ENCODE measurements around the gene SLC51A.
"Not testable (repeated sequence)": the region's sequence is repeated elsewhere in the genome, so short reads cannot be mapped to it uniquely, and the experiment has no call there.

Gene SLC51A

DNA sequence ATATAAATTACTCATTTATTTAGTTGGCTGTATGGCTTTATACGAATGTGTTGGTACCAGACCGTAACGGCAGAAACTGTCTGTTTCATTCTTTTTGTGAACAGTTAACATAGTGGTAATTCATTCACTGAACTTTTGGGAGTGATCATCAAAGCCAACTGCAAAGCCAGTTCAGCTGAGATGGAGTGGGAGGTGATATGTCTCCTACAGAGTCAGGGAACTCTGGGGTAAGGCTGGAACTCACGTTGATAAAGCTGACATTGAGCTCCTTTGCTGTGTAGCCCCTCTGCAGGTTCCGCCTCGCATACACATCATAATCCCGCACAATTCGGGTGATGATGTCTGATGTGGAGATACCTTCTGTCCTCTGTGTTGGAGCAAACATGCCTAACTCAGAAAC lies 25.4 kb downstream of the SLC51A start:
- no peak for DNase-seq (ENCODE audit: low spot score)

GRCh38 chr3:196244166-196244565 lies 27.8 kb downstream of the SLC51A start:
- DNase-seq (ENCODE audit: low spot score): not testable (repeated sequence)

DNA sequence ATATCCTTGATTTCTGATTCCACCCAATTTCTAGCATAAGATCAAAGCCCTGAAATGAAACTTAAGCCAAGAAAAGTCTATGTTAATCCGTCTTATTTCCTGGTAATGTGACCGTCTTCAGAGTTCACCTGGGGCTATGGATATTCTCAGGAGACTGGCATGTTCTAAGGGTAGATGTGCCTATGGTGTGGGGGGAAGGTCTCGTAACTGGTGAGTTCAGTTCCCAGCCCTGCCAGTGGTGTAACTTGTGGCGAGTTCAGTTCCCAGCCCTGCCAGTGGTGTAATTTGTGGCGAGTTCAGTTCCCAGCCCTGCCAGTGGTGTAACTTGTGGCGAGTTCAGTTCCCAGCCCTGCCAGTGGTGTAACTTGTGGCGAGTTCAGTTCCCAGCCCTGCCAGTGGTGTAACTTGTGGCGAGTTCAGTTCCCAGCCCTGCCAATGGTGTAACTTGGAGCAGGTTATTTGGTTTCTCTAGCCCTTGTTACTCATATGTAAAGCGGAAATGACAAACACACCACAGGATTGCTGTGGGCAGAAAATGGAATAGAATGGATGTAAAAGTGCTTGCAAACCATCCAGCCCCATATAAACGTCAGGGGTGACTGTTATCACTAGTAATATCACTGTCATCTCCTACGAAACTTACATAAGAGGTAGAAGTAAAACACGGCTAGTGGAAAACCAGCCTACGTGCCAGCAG lies 30.4 kb downstream of the SLC51A start:
- peak; percentile 18 for DNase-seq (ENCODE audit: low spot score)

GRCh38 chr3:196251918-196252317 lies 35.6 kb downstream of the SLC51A start:
- no peak for DNase-seq (ENCODE audit: low spot score)

GRCh38 chr3:196254376-196255283 lies 38.3 kb downstream of the SLC51A start:
- DNase-seq (ENCODE audit: low spot score): no peak

DNA sequence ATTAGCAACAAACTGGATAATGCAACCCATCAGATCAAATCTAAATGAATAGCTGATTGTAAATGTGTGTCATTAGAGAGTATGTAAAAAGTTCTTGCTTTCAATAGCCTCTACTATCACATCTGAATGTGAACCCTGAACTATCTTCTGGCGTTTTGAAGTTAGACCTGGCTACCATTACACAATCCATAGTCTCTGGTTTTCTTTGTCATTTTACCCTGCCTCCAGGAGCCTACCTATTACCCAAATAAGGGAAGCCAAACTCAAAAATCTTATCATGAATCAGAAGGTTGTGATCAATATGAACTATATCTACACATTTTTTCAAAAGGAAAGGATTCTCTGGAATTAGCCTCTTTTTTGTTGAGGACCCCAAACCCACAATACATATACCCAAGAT lies 39.4 kb downstream of the SLC51A start:
- no peak for DNase-seq (ENCODE audit: low spot score)

DNA sequence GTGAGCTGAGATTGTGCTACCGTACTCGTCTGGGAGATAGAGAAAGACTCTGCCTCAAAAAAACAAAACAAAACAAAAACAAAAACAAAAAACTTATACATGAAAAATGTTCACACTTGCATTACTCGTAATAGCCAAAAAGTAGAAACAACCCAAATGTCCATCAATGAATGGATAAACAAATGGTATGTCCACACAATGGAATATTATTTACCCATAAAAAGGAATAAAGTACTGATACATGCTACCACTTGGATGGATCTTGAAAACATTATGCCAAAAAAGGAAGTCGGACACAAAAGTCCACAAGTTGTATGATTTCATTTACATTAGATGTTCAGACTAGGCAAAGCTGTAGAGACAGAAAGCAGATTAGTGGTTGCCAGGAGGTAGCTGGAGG lies 44.5 kb downstream of the SLC51A start:
- DNase-seq (ENCODE audit: low spot score): no peak

GRCh38 chr3:196263819-196264218 lies 47.5 kb downstream of the SLC51A start:
- no peak for DNase-seq (ENCODE audit: low spot score)

DNA sequence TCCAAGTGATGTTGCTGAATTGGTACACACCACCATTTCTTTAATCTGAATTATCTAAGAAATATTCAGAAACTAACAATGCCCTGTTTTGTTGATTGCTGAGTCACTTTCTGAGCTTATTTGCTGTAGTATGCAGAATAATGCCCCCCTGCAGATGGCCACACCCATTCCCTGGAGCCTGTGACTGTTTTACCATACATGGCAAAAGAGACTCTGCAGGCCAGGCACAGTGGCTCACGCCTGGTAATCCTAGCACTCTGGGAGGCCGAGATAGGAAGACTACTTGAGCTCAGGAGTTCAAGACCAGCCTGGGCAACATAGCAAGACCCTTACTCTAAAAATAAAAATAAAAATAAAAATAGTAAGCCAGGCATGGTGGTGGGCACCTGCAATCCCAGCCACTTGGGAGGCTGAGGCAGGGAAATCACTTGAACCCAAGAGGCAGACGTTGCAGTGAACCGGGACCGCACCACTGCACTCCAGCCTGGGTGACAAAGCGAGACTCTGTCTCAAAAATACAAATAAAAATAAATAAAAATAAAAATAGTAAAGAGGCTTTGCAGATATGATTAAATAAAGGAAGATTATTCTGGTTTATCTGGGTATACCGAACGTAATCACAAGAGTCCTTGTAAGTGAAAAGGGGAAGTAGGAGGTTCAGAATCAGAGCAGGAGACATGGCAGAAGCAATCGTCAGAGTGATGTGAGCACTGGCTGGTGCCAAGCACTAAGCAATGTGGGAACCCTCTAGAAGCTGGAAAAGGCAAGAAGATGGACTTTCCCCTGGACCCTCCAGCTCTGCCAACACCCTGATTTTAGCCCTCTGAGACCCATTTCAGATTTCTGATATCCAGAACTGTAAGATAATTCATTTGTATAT lies 52.2 kb downstream of the SLC51A start:
- peak; percentile 77 for DNase-seq (ENCODE audit: low spot score)

DNA sequence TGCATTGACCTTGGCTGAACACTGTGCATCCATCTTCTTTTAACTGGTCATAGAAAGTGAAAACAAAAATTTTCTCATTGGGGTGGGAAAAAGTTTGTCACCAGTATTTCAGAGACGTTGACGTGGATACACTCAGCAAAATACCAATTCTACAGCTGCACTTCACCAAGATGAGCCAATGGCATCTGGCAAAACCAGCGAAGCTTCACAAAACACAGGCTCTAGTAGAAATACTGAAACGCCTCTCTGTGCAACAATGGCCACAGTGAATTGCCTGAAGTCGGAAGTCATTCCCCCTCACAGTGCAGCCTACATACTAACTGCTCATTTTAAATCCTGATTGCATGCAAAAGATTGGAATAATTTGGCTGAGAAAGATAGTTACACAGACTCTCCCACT lies 54.2 kb downstream of the SLC51A start:
- DNase-seq (ENCODE audit: low spot score): no peak

DNA sequence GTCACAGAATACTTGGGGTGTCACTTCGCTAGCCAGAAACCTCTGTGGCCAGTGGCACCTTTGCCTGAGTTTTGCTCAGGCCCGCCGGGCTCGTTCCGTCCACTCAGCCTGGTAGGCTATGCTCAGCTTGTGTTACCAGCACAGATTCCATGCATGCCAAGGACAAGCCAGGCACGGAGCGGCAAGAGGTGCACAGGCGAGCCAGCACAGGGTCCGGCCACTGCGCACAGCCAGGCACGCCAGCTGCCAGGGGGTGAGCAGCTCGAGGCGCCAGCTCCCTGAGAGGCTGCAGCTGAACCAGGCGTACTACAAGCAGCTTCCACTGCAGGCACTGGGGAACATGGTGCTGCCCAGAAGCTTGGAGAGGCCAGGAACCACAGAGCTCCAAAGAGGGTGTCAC lies 56.5 kb downstream of the SLC51A start:
- DNase-seq (ENCODE audit: low spot score): no peak

- no peak for DNase-seq (ENCODE audit: low spot score)
Measured at GRCh38 chr3:196273655-196274054, 57.3 kb downstream of the SLC51A start.

GRCh38 chr3:196274585-196274984 lies 58.3 kb downstream of the SLC51A start:
- DNase-seq (ENCODE audit: low spot score): peak; percentile 41

GRCh38 chr3:196275126-196275525 lies 58.8 kb downstream of the SLC51A start:
- no peak for DNase-seq (ENCODE audit: low spot score)

DNA sequence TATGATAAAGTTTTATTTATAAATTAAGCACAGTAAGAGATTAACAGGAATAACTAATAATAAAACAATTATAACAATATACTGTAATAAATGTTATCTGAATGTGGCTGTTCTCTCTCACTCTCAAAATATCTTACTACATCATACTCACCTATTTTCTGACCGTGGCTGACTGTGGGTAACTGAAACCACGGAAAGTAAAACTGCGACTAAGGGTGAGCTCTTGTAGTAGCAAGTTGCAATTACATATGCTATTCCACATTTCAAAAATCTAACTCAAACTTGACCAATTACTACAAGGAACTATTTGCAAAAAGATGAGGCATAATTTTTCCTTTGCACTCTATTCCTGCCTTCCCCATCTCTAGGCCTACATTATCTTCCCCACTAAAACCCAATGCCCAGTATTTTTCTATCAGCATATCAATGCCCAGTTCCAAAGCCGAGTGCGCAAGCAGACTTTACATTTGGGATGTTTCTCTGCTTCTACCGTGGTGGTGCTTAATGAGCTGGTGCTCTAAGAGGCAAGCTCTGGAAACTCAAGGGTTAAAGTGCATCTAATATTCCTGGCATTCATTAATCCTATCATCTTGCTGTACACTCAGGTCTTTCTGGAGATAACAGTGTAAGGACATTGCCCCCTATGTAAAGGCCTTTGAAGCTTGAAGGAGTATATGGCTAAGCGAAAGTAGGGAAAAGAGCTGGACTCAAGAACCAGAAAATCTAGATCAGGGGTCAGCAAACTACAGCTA lies 64.5 kb downstream of the SLC51A start:
- no peak for DNase-seq (ENCODE audit: low spot score)

DNA sequence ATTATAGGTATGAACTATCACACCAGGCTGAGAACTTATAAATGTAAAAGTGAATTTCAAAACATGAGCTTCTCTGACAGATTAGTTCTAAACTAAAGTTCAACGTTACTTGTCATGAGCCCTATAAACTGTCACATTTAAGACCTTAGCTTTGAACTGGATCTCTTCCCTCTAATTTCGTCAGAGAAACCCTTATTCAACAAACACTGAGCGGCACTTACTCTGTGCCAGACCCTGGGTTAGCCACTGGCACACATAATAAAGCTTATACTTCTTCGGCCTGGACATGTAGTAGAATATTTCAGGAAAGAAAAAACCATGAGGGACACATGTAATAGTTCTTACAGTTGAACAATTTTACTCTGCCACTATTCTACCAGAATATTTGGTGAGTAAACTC lies 65.6 kb downstream of the SLC51A start:
- DNase-seq (ENCODE audit: low spot score): no peak
